Heart left ventricle (tissue), 16 donors: ENCODE data around the gene GRAMD1B. TPM values are rescaled to one million over a fixed set of nuclear protein-coding genes. Genes with fewer than 3 reads are reported as not detected.

Source experiments
- ATAC-seq, 4 donors: fragments of 200-7000 bp; cut with Tn5 transposase; one replicate each; pipeline ENCODE4 v1.9.1; 2020 to 2022; ENCODE audit warnings: moderate library complexity in 4 of 4, mild to moderate bottlenecking in 3 of 4, moderate number of reproducible peaks in 1 of 4
- DNase-seq, 5 donors: peaks; one replicate each; pipeline ENCODE4 v3.0.0-alpha.2; 2020
- H3K27ac ChIP-seq, 12 donors: fragments of 200-600 bp; sonication (generic) in 4 of 12; one replicate each; pipeline versions ENCODE4 v1.5.0 to v1.8.0; 2016 to 2022; ENCODE audit warnings: mild to moderate bottlenecking in 2 of 12
- H3K27me3 ChIP-seq, 9 donors: fragments of 200-600 bp; sonication (generic) in 2 of 9; one replicate each; pipeline versions ENCODE4 v1.5.1 to v1.8.0; 2016 to 2022; ENCODE audit warnings: mild to moderate bottlenecking in 3 of 9
- H3K36me3 ChIP-seq, 9 donors: fragments of 200-600 bp; sonication (generic) in 2 of 9; one replicate each; pipeline versions ENCODE4 v1.5.0 to v1.8.0; 2018 to 2022; ENCODE audit warnings: mild to moderate bottlenecking in 2 of 9
- H3K4me1 ChIP-seq, 12 donors: fragments of 200-600 bp; sonication (generic) in 4 of 12; one replicate each; pipeline versions ENCODE4 v1.5.0 to v1.8.0; 2016 to 2022; ENCODE audit warnings: mild to moderate bottlenecking in 3 of 12
- H3K4me3 ChIP-seq, 12 donors: fragments of 200-600 bp; sonication (generic) in 4 of 12; one replicate each; pipeline versions ENCODE4 v1.5.0 to v1.8.0; 2017 to 2022; ENCODE audit warnings: mild to moderate bottlenecking in 9 of 12, moderate library complexity in 4 of 12
- H3K9me3 ChIP-seq, 12 donors: fragments of 200-600 bp; sonication (generic) in 4 of 12; one replicate each; pipeline versions ENCODE4 v1.5.0 to v1.8.0; 2016 to 2022; ENCODE audit warnings: mild to moderate bottlenecking in 1 of 12
- POLR2A ChIP-seq, 2 donors: fragments of 450-650 bp; IDR thresholded peaks; one replicate each; pipeline ENCODE4 v1.6.1; 2017; ENCODE audit warnings: antibody characterized with exemption in 2 of 2, mild to moderate bottlenecking in 2 of 2, moderate library complexity in 2 of 2
- WGBS, 4 donors: extraction: QIAGEN DNeasy Blood & Tissue Kit in 2 of 4; methylation state at CpG; one replicate each; pipeline versions ENCODE4 v1.1.5 to v1.1.7; 2013 to 2018; 5-methylcytosine and 5-hydroxymethylcytosine counted together
- intact Hi-C, 10 donors: fragments of 100-400 bp; cut with DNase I; formaldehyde crosslinking; loops; one replicate each; pipeline versions ENCODE4 v1.11.1 to v1.14.2; 2022
- polyA plus RNA-seq, 2 donors: library from polyadenylated mRNA; stranded (reverse); fragments of 200-250 nt; gene quantifications; one replicate each; pipeline ENCODE4 v1.2.3, GENCODE V29; 2013
- total RNA-seq, 9 donors: library from RNA; depleted of rRNA in 2 of 9; stranded (reverse); fragments of >200 nt in 2 of 9; fragmentation: NEBNext Ultra II Directional in 3 of 9; extraction: Animal tissue kit (Norgen Biotek cat#: 25700) in 3 of 9; gene quantifications; one replicate each; pipeline versions ENCODE4 v1.1.0 to v1.2.4, GENCODE V29; 2016 to 2023
- TF ChIP-seq, protein P1 (sequence below), 12 donors: fragments of 200-600 bp; sonication (generic) in 4 of 12; IDR thresholded peaks; one replicate each; pipeline versions ENCODE4 v1.5.0 to v1.8.0; 2018 to 2022; ENCODE audit warnings: antibody characterized with exemption in 12 of 12, mild to moderate bottlenecking in 5 of 12
- donor health status: ischemic (EF 13 %, LVEDD 7.1; RV severe dilation, severe dysfunction).
- donor health status: healthy with polysubstance abuse.
- donor health status: DM: no; HTN: yes; CAD: no.
- donor health status: DM: no; HTN: no; CAD: no.
- donor health status: ischemic (EF 25% LVEDD 6.9; RV normal size, moderate dysfunction).
- donor health status: ischemic (EF 25% LVEDD 5.7; RV mildly dilated, moderate dysfunction).
- donor health status: healthy.
- donor health status: DM: yes; HTN: yes; CAD: no.
- donor health status: ischemic (EF 35%, LVEDD 5.7; RV mildly dilated, moderate dysfunction).
- donor health status: nonischemic (EF 11% LVEDD 7.7; RV severe dilation, severe dysfunction).
- donor health status: DM: yes; HTN: yes; CAD: no.
- donor health status: PGD.
- donor health status: ischemic (EF 29% LVEDD 5.4; RV normal size, mild dysfunction).
- donor health status: nonischemic (EF 23%, LVEDD 6.1; RV moderate dilation, normal function).

Gene GRAMD1B
- total and polyA plus RNA-seq, 11 donors: 8.6 to 42.5 (median 23.0) TPM

DNA sequence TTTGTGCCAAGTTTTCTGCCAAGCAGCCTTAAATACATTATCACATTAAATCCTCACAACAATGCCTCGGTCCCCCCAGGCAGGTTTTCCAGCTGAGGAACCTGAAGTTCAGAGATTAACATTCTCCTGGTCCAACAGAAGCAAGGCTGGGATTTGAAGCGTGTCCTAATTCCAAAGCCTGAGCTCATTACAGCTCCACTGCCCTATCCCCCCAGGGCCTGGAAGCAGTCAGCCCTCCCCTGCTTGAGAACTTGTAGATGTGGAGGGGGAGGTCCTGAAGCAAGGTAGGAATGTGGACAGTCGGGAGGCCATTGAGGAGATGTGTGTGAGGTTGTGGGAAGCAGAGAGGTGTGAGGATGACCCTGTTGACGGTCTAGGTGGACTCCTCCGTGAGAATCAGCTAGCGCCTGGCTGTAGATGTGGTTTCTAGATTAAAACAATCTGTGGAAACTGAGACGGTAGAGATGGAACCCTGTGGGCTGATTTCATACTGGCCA, 8.1 kb downstream of the GRAMD1B start:
- no peaks in the 10 kb centered on the region for H3K36me3 ChIP-seq
- no peak for DNase-seq
- H3K9me3 ChIP-seq: no peaks in the 10 kb centered on the region
- no peak for TF ChIP-seq POLR2A (IDR thresholded peaks at IDR 0.05)
- TF ChIP-seq, protein P1, sequence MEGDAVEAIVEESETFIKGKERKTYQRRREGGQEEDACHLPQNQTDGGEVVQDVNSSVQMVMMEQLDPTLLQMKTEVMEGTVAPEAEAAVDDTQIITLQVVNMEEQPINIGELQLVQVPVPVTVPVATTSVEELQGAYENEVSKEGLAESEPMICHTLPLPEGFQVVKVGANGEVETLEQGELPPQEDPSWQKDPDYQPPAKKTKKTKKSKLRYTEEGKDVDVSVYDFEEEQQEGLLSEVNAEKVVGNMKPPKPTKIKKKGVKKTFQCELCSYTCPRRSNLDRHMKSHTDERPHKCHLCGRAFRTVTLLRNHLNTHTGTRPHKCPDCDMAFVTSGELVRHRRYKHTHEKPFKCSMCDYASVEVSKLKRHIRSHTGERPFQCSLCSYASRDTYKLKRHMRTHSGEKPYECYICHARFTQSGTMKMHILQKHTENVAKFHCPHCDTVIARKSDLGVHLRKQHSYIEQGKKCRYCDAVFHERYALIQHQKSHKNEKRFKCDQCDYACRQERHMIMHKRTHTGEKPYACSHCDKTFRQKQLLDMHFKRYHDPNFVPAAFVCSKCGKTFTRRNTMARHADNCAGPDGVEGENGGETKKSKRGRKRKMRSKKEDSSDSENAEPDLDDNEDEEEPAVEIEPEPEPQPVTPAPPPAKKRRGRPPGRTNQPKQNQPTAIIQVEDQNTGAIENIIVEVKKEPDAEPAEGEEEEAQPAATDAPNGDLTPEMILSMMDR (IDR thresholded peaks at IDR 0.05): no peak
- no peaks in the 10 kb centered on the region for H3K27me3 ChIP-seq
- peaks cover 0 to 13% (median 0%) of the 10 kb centered on the region in 12 donors for H3K4me1 ChIP-seq
- no peak overlapping the region for H3K27ac ChIP-seq
- 63 to 77% (median 72%) methylated on average over 7 of the region's 7 CpGs for WGBS, 4 donors
- intact Hi-C loops: no loop called here
- H3K4me3 ChIP-seq: no peak overlapping the region
- ATAC-seq: peak in 1 of 4 donors; percentile 20

DNA sequence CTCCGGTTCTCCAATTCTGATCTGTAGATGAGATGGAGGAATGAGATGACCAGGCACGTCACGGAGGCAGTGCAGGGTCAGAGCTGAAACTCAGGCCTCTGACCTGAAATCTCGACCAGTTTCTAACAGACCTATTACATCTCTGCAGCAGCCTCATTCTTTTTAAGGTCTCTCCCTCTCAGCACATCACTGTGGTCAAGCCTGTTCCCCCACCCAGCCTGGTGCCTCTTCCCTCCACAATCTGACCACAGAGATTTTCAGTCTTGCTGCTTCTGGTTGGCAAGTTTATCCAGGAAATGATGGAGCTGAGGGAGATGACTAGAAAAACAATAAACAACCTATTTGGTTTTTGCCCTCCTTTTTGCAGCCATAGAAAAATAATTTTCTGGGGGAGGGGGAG, 9.5 kb downstream of the GRAMD1B start:
- H3K4me3 ChIP-seq: no peak overlapping the region
- intact Hi-C loops: no loop called here
- H3K27ac ChIP-seq: no peak overlapping the region
- ATAC-seq (no peak), DNase-seq (no peak)
- H3K27me3 ChIP-seq: no peaks in the 10 kb centered on the region
- no peaks in the 10 kb centered on the region for H3K9me3 ChIP-seq
- peaks cover 0 to 13% (median 0%) of the 10 kb centered on the region in 12 donors for H3K4me1 ChIP-seq
- TF ChIP-seq POLR2A (IDR thresholded peaks at IDR 0.05): no peak
- TF ChIP-seq, protein P1 (IDR thresholded peaks at IDR 0.05): no peak
- no peaks in the 10 kb centered on the region for H3K36me3 ChIP-seq
- WGBS, 4 donors: 65 to 90% (median 83%) methylated on average over 4 of the region's 4 CpGs

DNA sequence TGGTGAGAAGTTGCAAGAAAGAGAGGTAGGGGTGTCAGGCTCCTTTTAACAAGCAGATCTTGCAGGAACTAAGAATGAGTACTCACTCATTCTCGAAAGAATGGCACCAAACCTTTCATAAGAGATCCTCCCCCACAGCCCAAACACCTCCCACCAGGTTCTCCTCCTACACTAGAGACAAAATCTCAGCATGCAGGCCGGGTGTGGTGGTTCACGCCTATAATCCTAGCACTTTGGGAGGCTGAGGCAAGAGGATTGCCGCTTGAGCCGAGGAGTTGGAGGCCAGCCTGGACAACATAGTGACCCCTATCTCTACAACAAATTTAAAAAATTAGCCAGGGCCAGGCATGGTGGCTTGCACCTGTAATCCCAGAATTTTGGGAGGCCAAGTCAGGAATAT, 11.1 kb downstream of the GRAMD1B start:
- no peaks in the 10 kb centered on the region for H3K36me3 ChIP-seq
- no peak for TF ChIP-seq POLR2A (IDR thresholded peaks at IDR 0.05)
- TF ChIP-seq, protein P1 (IDR thresholded peaks at IDR 0.05): no peak
- intact Hi-C loops: no loop called here
- ATAC-seq (no peak), DNase-seq (no peak)
- WGBS, 4 donors: 92 to 95% (median 94%) methylated on average over 5 of the region's 5 CpGs
- no peaks in the 10 kb centered on the region for H3K27me3 ChIP-seq
- no peak overlapping the region for H3K27ac ChIP-seq
- no peak overlapping the region for H3K4me3 ChIP-seq
- peaks cover 0 to 13% (median 0%) of the 10 kb centered on the region in 12 donors for H3K4me1 ChIP-seq
- no peaks in the 10 kb centered on the region for H3K9me3 ChIP-seq

DNA sequence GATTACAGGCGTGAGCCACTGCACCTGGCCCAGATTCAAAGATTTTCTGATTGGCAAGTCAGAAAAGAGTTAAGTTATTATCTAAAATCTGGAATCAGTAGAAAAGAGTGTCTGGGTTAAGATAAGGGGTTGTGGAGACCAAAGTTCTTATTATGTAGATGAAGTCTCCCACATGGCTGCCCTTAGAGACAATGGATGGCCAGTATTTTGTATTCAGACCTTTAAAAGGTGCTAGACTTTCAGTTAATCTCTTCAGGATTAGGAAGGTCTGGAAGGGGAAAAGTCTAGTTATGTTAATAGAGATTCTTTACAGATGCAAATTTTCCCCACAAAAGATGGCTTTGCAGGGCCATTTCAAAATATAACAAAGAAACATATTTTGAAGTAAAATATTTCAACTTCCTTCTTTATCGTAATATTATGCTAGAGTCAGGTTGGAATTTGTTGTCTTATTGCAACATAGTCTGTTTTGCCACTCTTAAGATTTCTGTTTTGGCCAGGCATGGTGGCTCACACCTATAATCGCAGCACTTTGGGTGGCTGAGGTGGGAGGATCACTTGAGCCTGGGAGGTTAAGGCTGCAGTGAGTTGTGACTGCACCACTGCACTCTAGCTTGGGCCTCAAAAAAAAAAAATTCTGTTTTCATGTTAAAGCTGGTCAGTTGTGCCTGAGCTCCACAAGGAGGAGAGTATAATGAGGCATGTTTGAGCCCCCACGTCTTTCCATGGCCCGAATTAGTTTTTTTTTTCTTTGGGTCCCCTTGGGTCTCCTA, 14.0 kb downstream of the GRAMD1B start:
- DNase-seq (no peak), ATAC-seq (no peak)
- WGBS, 4 donors: 87 to 94% (median 93%) methylated on average over 5 of the region's 5 CpGs
- no peaks in the 10 kb centered on the region for H3K27me3 ChIP-seq
- H3K9me3 ChIP-seq: no peaks in the 10 kb centered on the region
- no peak overlapping the region for H3K4me3 ChIP-seq
- no peak for TF ChIP-seq POLR2A (IDR thresholded peaks at IDR 0.05)
- TF ChIP-seq, protein P1 (IDR thresholded peaks at IDR 0.05): no peak
- H3K27ac ChIP-seq: no peak overlapping the region
- intact Hi-C loops: no loop called here
- no peaks in the 10 kb centered on the region for H3K36me3 ChIP-seq
- H3K4me1 ChIP-seq: peaks cover 0 to 12% (median 0%) of the 10 kb centered on the region in 12 donors
